HUES6 (cell line): ENCODE results near the gene FOXP2.
"Not testable (repeated sequence)": the region's sequence is repeated elsewhere in the genome, so short reads cannot be mapped to it uniquely, and the experiment has no call there.

Experiments used
- H3K27ac ChIP-seq: 2 replicates; pipeline ENCODE4 v1.7.0; 2013; ENCODE audit warnings: low read depth, mild to moderate bottlenecking, low read length, inconsistent platforms
- H3K27me3 ChIP-seq: 2 replicates; pipeline ENCODE4 v1.6.1; 2013; ENCODE audit warnings: low read length; ENCODE audit not compliant: control insufficient read depth, insufficient read depth
- H3K36me3 ChIP-seq: 2 replicates; pipeline ENCODE4 v1.6.1; 2013; ENCODE audit warnings: low read length; ENCODE audit not compliant: control insufficient read depth, insufficient read depth
- H3K4me1 ChIP-seq: 2 replicates; pipeline ENCODE4 v1.6.1; 2013; ENCODE audit warnings: low read length; ENCODE audit not compliant: control insufficient read depth, insufficient read depth
- H3K4me3 ChIP-seq: 2 replicates; pipeline ENCODE4 v1.5.1; 2013; ENCODE audit warnings: low read depth, low read length
- H3K9ac ChIP-seq: one replicate; pipeline ENCODE4 v1.6.1; 2013; ENCODE audit warnings: mild to moderate bottlenecking, low read length
- H3K9me3 ChIP-seq: 2 replicates; pipeline ENCODE4 v1.6.1; 2013; ENCODE audit warnings: low read depth, low read length; ENCODE audit not compliant: control insufficient read depth, insufficient read depth

FOXP2 gene

DNA sequence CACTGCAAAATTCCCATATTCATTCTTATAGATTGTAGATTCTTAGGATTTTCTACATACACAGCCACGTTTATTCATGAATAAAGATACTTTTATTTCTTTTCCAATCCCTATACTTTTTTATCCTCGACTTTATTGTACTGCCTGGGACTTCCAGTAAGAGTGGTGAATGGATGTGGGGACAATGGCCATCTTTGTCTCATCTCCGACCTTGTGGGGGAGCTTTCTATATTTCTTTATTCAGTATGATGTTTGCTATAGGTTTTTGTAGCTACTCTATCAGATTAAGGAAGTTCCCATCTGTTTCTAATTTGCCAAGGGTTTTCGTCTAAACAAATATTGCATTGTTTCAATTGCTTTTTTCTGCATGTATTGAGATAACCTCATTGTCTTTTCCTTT, 184.3 kb downstream of the FOXP2 start:
- Histone ChIP-seq H3K9me3 (no peaks in the 10 kb centered on the region), H3K9ac (no peak overlapping the region), H3K36me3 (no peaks in the 10 kb centered on the region), H3K4me1 (no peaks in the 10 kb centered on the region), H3K27ac (no peak overlapping the region), H3K27me3 (no peaks in the 10 kb centered on the region), H3K4me3 (no peak overlapping the region)

DNA sequence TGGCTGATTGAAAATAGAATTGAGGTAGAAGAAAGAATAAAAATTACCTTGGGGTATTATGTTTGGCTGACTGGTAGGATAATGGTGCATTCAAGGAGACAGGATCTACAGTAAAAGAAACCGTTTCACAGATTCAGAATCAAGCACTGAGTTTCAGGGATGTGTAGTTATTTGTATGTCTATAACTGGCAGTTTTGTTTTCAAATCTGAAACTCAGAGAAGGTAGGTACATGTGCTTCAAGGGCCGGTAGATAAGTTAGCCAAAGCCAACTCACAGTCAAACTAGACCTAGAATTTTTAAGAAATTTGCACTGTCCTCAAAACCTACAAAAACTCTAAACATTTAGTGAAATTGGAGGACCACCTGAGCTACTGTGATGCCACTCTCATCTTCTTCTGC, 191.5 kb downstream of the FOXP2 start:
- Histone ChIP-seq H3K9ac (no peak overlapping the region), H3K27me3 (no peaks in the 10 kb centered on the region), H3K36me3 (no peaks in the 10 kb centered on the region), H3K27ac (no peak overlapping the region), H3K4me1 (no peaks in the 10 kb centered on the region), H3K4me3 (no peak overlapping the region), H3K9me3 (no peaks in the 10 kb centered on the region)

DNA sequence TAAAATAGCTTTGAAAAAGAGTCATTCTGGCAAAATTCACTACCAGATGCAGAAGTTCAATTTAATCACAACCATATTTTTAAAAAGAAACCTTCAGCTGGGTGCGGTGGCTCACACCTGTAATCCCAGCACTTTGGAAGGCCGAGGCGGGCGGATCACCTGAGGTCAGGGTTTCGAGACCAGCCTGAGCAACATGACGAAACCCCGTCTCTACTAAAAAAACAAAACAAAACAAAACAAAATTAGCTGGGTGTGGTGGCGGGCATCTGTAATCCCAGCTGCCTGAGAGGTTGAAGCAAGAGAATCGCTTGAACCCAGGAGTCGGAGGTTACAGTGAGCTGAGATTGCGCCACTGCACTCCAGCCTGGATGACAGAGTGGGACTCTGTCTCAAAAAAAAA, 194.2 kb downstream of the FOXP2 start:
- H3K9ac ChIP-seq, H3K27me3 ChIP-seq, H3K9me3 ChIP-seq, H3K4me1 ChIP-seq, H3K36me3 ChIP-seq, H3K4me3 ChIP-seq, H3K27ac ChIP-seq: not testable (repeated sequence)

DNA sequence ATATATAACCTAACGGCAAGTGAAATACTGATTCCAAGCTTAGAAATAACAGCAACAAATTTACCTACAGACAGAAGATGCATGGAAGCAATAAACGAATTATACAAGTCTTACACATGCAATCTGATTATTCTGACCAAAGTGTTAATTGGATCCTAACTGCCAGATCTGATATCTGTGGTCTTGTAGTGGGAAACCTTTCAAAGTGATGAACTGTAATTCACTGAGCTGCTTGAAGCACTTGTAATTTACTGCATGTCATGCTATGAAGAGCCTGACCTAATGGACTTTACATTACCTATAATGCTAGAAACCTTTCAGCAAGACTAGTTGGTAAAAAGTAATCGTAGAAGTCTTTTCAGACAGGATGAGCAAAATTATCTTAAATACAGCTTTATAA, 205.6 kb downstream of the FOXP2 start:
- Histone ChIP-seq H3K4me3 (no peak overlapping the region), H3K4me1 (no peaks in the 10 kb centered on the region), H3K9ac (no peak overlapping the region), H3K27ac (no peak overlapping the region), H3K27me3 (no peaks in the 10 kb centered on the region), H3K9me3 (no peaks in the 10 kb centered on the region), H3K36me3 (no peaks in the 10 kb centered on the region)

DNA sequence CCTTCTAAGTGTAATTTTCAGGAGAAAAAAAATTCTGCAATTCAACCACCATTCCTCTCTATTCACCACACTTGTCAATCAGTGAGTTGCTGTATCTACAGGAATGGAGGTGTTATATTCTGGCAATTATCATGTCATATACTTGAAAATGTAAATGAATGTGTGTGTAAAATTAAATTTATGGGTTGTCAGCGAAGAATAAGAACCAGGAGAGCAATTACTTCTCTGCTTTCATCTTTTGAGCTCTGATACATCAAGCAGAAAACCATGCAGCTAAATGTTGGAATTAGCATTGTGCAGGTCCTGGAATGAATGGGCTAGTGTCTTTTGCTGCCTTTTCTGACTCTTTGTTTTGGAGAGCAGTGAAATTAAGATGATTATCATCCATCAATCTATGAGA, 207.6 kb downstream of the FOXP2 start:
- Histone ChIP-seq H3K9me3 (no peaks in the 10 kb centered on the region), H3K4me1 (no peaks in the 10 kb centered on the region), H3K9ac (no peak overlapping the region), H3K27me3 (no peaks in the 10 kb centered on the region), H3K27ac (no peak overlapping the region), H3K36me3 (no peaks in the 10 kb centered on the region), H3K4me3 (no peak overlapping the region)

DNA sequence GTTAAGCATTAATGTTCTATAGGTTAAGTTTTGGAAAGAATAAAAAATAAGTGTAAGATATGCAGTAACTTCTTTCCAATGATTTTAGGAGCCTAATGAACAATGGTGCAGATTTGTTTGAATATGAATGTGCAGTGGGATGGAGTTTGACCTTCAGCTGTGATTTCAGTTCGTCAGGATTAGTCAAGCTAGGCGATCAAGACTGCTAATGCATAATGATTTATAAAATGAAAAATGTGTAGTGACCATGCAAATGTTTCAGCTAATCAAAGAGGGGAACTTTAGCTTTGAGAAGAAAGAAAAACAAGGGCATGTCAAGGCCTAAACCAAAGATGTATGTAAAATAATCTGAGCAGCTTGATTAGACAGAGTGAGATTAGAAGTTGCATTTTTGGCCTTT, 208.5 kb downstream of the FOXP2 start:
- no peak overlapping the region for H3K27ac ChIP-seq
- no peak overlapping the region for H3K4me3 ChIP-seq
- no peaks in the 10 kb centered on the region for H3K27me3 ChIP-seq
- no peaks in the 10 kb centered on the region for H3K9me3 ChIP-seq
- no peaks in the 10 kb centered on the region for H3K36me3 ChIP-seq
- H3K9ac ChIP-seq: no peak overlapping the region
- no peaks in the 10 kb centered on the region for H3K4me1 ChIP-seq

DNA sequence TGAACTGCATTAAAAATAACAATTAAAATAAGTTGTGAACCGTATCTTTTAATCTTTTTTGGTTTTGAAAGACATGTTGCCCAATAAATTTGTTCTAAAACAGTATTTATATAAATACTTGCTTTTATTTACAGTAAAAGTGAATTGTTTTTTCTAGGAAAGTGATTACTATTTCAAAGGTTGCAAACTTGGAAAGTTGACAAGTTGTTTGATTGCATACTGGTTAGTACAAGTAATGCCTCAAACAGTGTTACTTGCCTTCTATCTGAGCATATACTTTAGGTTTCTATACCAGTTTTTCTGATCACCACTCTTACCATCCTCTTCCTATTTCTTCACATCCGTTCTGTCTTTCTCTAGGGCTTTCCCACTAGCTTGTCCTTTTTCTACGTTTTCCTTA, 212.6 kb downstream of the FOXP2 start:
- Histone ChIP-seq H3K27ac (no peak overlapping the region), H3K4me3 (no peak overlapping the region), H3K9ac (no peak overlapping the region), H3K9me3 (no peaks in the 10 kb centered on the region), H3K36me3 (no peaks in the 10 kb centered on the region), H3K4me1 (peaks cover 26% of the 10 kb centered on the region), H3K27me3 (no peaks in the 10 kb centered on the region)

DNA sequence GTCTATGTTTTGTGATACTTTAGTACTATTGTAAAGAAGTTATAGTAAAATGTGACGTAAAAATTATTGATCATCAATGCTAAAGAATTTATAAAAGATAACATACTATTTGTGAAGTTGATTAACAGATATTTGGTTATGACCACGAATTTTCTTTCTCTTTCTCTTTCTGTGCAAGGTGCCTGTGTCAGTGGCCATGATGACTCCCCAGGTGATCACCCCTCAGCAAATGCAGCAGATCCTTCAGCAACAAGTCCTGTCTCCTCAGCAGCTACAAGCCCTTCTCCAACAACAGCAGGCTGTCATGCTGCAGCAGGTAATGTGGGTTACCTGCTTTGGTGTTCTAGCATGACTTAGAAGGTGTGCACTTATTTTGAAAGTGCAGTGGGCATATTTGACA, 213.7 kb downstream of the FOXP2 start:
- Histone ChIP-seq H3K36me3 (no peaks in the 10 kb centered on the region), H3K9ac (no peak overlapping the region), H3K4me3 (no peak overlapping the region), H3K4me1 (peaks cover 26% of the 10 kb centered on the region), H3K9me3 (no peaks in the 10 kb centered on the region), H3K27me3 (no peaks in the 10 kb centered on the region), H3K27ac (no peak overlapping the region)

DNA sequence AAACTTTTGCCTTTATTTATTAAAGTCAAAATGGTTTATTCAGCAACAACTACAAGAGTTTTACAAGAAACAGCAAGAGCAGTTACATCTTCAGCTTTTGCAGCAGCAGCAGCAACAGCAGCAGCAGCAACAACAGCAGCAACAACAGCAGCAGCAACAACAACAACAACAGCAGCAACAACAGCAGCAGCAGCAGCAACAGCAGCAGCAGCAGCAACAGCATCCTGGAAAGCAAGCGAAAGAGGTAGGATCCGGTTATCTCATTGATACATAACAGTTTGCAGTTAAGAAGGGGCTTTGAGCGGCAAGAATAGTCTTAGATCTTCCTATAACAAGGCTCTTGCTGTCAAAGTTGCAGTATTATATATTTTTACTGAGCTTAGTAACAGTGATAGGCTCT, 215.1 kb downstream of the FOXP2 start:
- Histone ChIP-seq H3K27me3 (no peaks in the 10 kb centered on the region), H3K9ac (no peak overlapping the region), H3K27ac (0 out of 2 replicates have a peak overlapping the region, but pooled peaks have one; percentile 11), H3K9me3 (no peaks in the 10 kb centered on the region), H3K4me3 (peak overlapping the region; percentile 6; the same call in 1 of the 2 replicates), H3K36me3 (no peaks in the 10 kb centered on the region), H3K4me1 (peaks cover 26% of the 10 kb centered on the region)

DNA sequence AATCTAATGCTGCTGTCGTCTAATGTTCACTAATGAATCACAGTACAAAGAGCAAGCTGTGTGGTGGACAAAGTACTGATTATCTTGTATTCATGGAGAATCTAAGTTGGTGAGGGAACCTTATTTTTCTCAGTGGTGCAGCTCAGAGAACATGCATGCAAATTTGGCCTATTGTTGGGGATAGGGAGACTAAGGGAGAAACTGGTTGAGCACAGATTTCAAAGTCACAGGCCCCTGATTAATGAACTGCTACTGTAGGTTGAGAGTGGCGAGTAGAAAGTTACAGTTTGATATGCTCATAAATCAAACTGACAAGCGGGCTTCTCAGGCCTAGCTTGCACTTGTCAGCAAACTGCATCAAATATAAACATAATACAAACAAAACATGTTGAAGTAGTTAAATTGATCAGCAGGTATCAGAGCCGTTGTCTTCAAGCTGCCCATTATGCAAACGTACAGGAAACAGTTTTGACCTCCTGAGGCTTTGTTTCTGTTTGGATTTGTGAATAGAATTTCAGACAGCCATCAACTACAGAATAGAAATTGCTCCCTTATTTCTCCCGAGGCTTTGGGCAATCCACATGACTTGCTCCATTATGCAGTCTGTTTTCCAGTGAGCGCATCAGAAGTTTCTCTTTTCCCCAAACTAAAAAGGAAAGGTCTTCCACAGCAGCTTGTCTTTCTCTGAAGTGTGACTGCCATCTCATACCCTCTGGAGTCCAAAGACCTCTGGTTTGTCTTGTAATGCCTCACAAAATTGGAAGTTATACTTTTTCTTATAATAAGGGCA, 215.8 kb downstream of the FOXP2 start:
- Histone ChIP-seq H3K4me1 (peaks cover 26% of the 10 kb centered on the region), H3K27ac (0 out of 2 replicates have a peak overlapping the region, but pooled peaks have one; percentile 11), H3K4me3 (peak overlapping the region; percentile 6; the same call in 1 of the 2 replicates), H3K27me3 (no peaks in the 10 kb centered on the region), H3K9ac (no peak overlapping the region), H3K36me3 (no peaks in the 10 kb centered on the region), H3K9me3 (no peaks in the 10 kb centered on the region)

DNA sequence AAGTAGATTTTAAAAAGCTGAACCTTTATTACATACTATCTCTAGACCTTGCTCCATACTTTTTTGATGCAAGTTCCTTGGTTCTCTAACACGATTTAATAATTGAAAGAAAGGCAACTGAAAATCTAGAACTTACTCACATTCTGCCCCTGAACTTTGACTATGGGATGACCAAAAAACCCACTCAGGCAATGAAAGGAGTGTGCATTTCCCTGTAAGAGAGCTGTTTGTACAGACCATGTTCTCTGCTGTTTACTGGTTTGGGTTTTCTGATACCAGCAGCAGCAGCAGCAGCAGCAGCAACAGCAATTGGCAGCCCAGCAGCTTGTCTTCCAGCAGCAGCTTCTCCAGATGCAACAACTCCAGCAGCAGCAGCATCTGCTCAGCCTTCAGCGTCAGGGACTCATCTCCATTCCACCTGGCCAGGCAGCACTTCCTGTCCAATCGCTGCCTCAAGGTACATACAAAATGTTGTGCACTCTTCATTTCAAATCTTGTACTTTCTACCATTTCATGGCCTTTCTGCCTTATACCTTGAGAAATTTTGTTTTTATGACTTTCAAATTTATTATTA, 216.7 kb downstream of the FOXP2 start:
- no peaks in the 10 kb centered on the region for H3K9me3 ChIP-seq
- no peaks in the 10 kb centered on the region for H3K36me3 ChIP-seq
- no peak overlapping the region for H3K27ac ChIP-seq
- peaks cover 26% of the 10 kb centered on the region for H3K4me1 ChIP-seq
- no peaks in the 10 kb centered on the region for H3K27me3 ChIP-seq
- no peak overlapping the region for H3K9ac ChIP-seq
- H3K4me3 ChIP-seq: no peak overlapping the region
